Measurements from ENCODE around the gene GPBAR1.

The GPBAR1 gene

GRCh38 chr2:218277921-218278320, 17.1 kb downstream of the GPBAR1 start:
- no peak for DNase-seq
- H3K27ac Mint-ChIP-seq, result no peak overlapping the region
- peaks cover 12% of the 10 kb centered on the region for H3K36me3 Mint-ChIP-seq (ENCODE audit: low read depth)

GRCh38 chr2:218278531-218279360, 17.9 kb downstream of the GPBAR1 start:
- H3K27me3 Mint-ChIP-seq (ENCODE audit: low read depth, poor library complexity), result no peaks in the 10 kb centered on the region
- DNase-seq, result no peak
- no peaks in the 10 kb centered on the region for H3K9me3 Mint-ChIP-seq
- H3K4me1 Mint-ChIP-seq, result peaks cover 18% of the 10 kb centered on the region
- H3K4me3 Mint-ChIP-seq, result no peak overlapping the region
- TF ChIP-seq, protein P1, sequence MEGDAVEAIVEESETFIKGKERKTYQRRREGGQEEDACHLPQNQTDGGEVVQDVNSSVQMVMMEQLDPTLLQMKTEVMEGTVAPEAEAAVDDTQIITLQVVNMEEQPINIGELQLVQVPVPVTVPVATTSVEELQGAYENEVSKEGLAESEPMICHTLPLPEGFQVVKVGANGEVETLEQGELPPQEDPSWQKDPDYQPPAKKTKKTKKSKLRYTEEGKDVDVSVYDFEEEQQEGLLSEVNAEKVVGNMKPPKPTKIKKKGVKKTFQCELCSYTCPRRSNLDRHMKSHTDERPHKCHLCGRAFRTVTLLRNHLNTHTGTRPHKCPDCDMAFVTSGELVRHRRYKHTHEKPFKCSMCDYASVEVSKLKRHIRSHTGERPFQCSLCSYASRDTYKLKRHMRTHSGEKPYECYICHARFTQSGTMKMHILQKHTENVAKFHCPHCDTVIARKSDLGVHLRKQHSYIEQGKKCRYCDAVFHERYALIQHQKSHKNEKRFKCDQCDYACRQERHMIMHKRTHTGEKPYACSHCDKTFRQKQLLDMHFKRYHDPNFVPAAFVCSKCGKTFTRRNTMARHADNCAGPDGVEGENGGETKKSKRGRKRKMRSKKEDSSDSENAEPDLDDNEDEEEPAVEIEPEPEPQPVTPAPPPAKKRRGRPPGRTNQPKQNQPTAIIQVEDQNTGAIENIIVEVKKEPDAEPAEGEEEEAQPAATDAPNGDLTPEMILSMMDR (IDR thresholded peaks at IDR 0.05), result no peak
- H3K36me3 Mint-ChIP-seq (ENCODE audit: low read depth), result peaks cover 10% of the 10 kb centered on the region
- H3K27ac Mint-ChIP-seq, result no peak overlapping the region

More at GRCh38 chr2:218277921-218278320, 17.1 kb downstream of the GPBAR1 start:
- Mint-ChIP-seq H3K27me3 (ENCODE audit: low read depth, poor library complexity) (no peaks in the 10 kb centered on the region), H3K9me3 (no peaks in the 10 kb centered on the region), H3K4me1 (peaks cover 12% of the 10 kb centered on the region), H3K4me3 (no peak overlapping the region)
- TF ChIP-seq, protein P1 (IDR thresholded peaks at IDR 0.05), result no peak

DNA sequence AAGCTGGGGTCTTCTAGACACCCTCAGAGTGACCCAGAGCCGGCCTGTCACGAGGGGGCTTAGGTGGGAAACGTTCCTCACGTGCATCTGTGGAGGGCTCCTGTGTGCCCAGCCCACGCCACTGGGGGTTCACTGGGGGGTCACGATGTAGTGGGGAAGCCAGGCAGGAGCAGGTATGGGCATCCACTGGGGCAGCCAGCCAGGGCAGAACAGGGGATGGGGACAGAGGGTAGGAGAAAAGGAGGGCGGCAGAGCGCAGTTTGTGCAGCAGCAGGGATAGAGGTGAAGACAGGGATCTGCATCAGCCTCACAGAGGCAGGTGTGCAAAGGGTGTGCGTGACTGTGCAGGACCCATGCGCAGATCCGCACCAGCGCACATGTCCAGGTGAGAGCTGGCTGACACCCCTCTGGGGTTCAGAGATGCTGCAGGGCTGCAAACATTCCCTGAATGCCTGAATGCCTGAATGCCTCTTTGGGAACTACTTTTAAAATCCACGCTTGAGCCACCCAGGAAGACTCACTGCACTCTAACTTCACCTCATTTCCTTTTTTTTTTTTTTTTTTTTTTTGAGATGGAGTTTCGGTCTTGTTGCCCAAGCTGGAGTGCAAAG, 19.6 kb downstream of the GPBAR1 start:
- Mint-ChIP-seq H3K27me3 (ENCODE audit: low read depth, poor library complexity) (no peaks in the 10 kb centered on the region), H3K9me3 (no peaks in the 10 kb centered on the region), H3K4me1 (peaks cover 22% of the 10 kb centered on the region), H3K36me3 (ENCODE audit: low read depth) (no peaks in the 10 kb centered on the region), H3K4me3 (no peak overlapping the region), H3K27ac (no peak overlapping the region)
- TF ChIP-seq, protein P1 (IDR thresholded peaks at IDR 0.05), result no peak
- DNase-seq, result no peak

DNA sequence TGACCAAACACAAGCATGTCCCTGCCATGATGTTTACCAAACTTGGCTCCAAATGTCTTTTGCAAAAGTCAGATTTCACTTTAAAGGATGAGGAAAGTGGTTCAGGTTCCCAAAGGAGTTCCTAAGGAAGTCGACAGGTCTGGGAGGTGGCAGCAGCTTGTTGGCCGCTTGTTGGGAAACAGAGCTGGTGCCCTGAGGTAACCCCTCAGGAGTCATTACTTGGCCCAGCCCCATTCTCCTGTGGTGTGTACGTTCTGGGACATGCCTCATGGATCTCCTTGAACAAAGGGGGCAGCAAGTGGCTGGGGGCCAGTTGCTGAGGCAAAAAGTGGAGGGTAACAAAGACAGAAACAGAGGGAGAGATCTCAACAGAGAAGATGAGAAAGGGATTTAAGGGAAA, 20.6 kb downstream of the GPBAR1 start:
- H3K9me3 Mint-ChIP-seq, result no peaks in the 10 kb centered on the region
- TF ChIP-seq, protein P1 (IDR thresholded peaks at IDR 0.05), result no peak
- peak overlapping the region; percentile 76 for H3K27ac Mint-ChIP-seq
- no peaks in the 10 kb centered on the region for H3K36me3 Mint-ChIP-seq (ENCODE audit: low read depth)
- peaks cover 33% of the 10 kb centered on the region for H3K4me1 Mint-ChIP-seq
- no peak for DNase-seq
- H3K27me3 Mint-ChIP-seq (ENCODE audit: low read depth, poor library complexity), result no peaks in the 10 kb centered on the region
- H3K4me3 Mint-ChIP-seq, result no peak overlapping the region

- Mint-ChIP-seq H3K4me1 (peaks cover 43% of the 10 kb centered on the region), H3K4me3 (no peak overlapping the region), H3K36me3 (ENCODE audit: low read depth) (no peaks in the 10 kb centered on the region), H3K27ac (peak overlapping the region; percentile 89), H3K9me3 (no peaks in the 10 kb centered on the region), H3K27me3 (ENCODE audit: low read depth, poor library complexity) (no peaks in the 10 kb centered on the region)
- DNase-seq, result no peak
- TF ChIP-seq, protein P1 (IDR thresholded peaks at IDR 0.05), result no peak
Observed at GRCh38 chr2:218282173-218282991, 21.6 kb downstream of the GPBAR1 start.

Measured in nephron progenitor cell (in vitro differentiated cells).